Hepatocyte (in vitro differentiated cells): ENCODE data around the gene NR2F2.

Experiments
- EZH2 ChIP-seq: fragments of 200-600 bp; sonication (generic); IDR thresholded peaks from 2 replicates; pipeline ENCODE4 v1.6.1; 2016; ENCODE audit warnings: antibody characterized with exemption, mild to moderate bottlenecking, borderline replicate concordance
- EZH2phosphoT487 ChIP-seq: fragments of 200-600 bp; sonication (generic); IDR thresholded peaks from one replicate; pipeline ENCODE4 v1.6.1; 2018; ENCODE audit warnings: antibody characterized with exemption, mild to moderate bottlenecking, low read depth, moderate library complexity; ENCODE audit not compliant: unreplicated experiment, severe bottlenecking
- TF ChIP-seq, protein P1 (sequence below): fragments of 200-600 bp; sonication (generic); IDR thresholded peaks from 2 replicates; pipeline ENCODE4 v1.5.1; 2016; ENCODE audit warnings: antibody characterized with exemption, mild to moderate bottlenecking; ENCODE audit not compliant: poor library complexity

DNA sequence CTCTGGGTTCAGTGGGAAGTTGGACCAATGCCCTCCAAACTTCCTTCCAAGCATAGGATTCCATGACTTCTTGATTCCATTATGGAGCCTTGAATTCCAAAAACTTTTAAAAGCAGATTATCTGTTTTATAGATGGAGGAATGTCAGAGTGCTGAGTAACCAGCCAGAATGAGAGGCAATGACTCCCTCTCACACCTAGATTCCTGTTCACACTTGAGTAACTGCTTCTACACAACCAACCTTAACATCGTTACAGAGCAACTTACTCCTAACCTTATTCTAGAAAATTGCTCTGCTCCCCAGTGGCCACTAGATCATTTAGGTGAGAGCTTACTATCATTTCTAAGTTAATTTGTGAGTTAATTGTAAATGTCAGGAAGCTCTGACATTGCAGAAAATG, 24.2 kb upstream of the NR2F2 start:
- TF ChIP-seq, protein P1, sequence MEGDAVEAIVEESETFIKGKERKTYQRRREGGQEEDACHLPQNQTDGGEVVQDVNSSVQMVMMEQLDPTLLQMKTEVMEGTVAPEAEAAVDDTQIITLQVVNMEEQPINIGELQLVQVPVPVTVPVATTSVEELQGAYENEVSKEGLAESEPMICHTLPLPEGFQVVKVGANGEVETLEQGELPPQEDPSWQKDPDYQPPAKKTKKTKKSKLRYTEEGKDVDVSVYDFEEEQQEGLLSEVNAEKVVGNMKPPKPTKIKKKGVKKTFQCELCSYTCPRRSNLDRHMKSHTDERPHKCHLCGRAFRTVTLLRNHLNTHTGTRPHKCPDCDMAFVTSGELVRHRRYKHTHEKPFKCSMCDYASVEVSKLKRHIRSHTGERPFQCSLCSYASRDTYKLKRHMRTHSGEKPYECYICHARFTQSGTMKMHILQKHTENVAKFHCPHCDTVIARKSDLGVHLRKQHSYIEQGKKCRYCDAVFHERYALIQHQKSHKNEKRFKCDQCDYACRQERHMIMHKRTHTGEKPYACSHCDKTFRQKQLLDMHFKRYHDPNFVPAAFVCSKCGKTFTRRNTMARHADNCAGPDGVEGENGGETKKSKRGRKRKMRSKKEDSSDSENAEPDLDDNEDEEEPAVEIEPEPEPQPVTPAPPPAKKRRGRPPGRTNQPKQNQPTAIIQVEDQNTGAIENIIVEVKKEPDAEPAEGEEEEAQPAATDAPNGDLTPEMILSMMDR = no peak
- TF ChIP-seq EZH2 (no peak), EZH2phosphoT487 (no peak)
